Tibial artery (tissue), 4 donors: ENCODE results near the gene PLPP2.

Experiments used
- DNase-seq, 2 donors: peaks; one replicate each; pipeline ENCODE4 v3.0.0-alpha.2; 2019
- H3K27ac ChIP-seq, 2 donors: fragments of 200-600 bp; sonication (generic) in 1 of 2; 1 replicate in 1 of 2; 2 replicates in 1 of 2; pipeline ENCODE4 v1.5.1; 2018 to 2019; ENCODE audit warnings: mild to moderate bottlenecking in 1 of 2
- H3K27me3 ChIP-seq, 2 donors: fragments of 200-600 bp; sonication (generic) in 1 of 2; one replicate each; pipeline versions ENCODE4 v1.5.1 to v1.6.0; 2016 to 2019
- H3K36me3 ChIP-seq, 3 donors: fragments of 200-600 bp; sonication (generic) in 2 of 3; one replicate each; pipeline ENCODE4 v1.5.1; 2016 to 2019; ENCODE audit warnings: mild to moderate bottlenecking in 2 of 3
- H3K4me1 ChIP-seq, 4 donors: fragments of 200-600 bp; sonication (generic) in 2 of 4; 1 replicate in 3 of 4; 2 replicates in 1 of 4; pipeline ENCODE4 v1.5.1; 2016 to 2019
- H3K4me3 ChIP-seq, 2 donors: fragments of 200-600 bp; sonication (generic) in 1 of 2; 1 replicate in 1 of 2; 2 replicates in 1 of 2; pipeline ENCODE4 v1.5.1; 2018 to 2019; ENCODE audit warnings: mild to moderate bottlenecking in 2 of 2
- H3K9me3 ChIP-seq, 3 donors: fragments of 200-600 bp; sonication (generic) in 1 of 3; one replicate each; pipeline ENCODE4 v1.5.1; 2016 to 2019
- CTCF ChIP-seq, 2 experiments: fragments of 200-600 bp in 1 of 2; fragments of 450-650 bp in 1 of 2; IDR thresholded peaks; one replicate each; pipeline ENCODE4 v1.5.1; 2017 to 2019; ENCODE audit warnings: antibody characterized with exemption in 2 of 2, mild to moderate bottlenecking in 1 of 2, moderate library complexity in 1 of 2
- intact Hi-C: fragments of 100-400 bp; cut with DNase I; formaldehyde crosslinking; loops from one replicate; pipeline ENCODE4 v1.15.0; 2023; ENCODE audit warnings: low total_unique reads

The PLPP2 gene

GRCh38 chr19:335486-336066 lies 44.4 kb upstream of the PLPP2 start:
- H3K36me3 ChIP-seq = peaks cover 21 to 38% (median 22%) of the 10 kb centered on the region in 3 donors
- H3K9me3 ChIP-seq = no peaks in the 10 kb centered on the region
- H3K4me1 ChIP-seq = peaks cover 0 to 3% (median 0%) of the 10 kb centered on the region in 4 donors
- intact Hi-C loops = no loop called here
- DNase-seq = no peak
- no peaks in the 10 kb centered on the region for H3K27me3 ChIP-seq
- H3K27ac ChIP-seq = no peak overlapping the region
- TF ChIP-seq CTCF (IDR thresholded peaks at IDR 0.05) = no peak
- no peak overlapping the region for H3K4me3 ChIP-seq

- intact Hi-C loops = no loop called here
- no peak for TF ChIP-seq CTCF (IDR thresholded peaks at IDR 0.05)
- H3K4me1 ChIP-seq = peaks cover 0 to 3% (median 0%) of the 10 kb centered on the region in 4 donors
- H3K27ac ChIP-seq = no peak overlapping the region
- H3K27me3 ChIP-seq = no peaks in the 10 kb centered on the region
- H3K36me3 ChIP-seq = peaks cover 26 to 39% (median 27%) of the 10 kb centered on the region in 3 donors
- H3K4me3 ChIP-seq = no peak overlapping the region
- H3K9me3 ChIP-seq = no peaks in the 10 kb centered on the region
- DNase-seq = no peak
These were observed 43.9 kb upstream of the PLPP2 start for GRCh38 chr19:335072-335471.

GRCh38 chr19:334296-335071 lies 43.3 kb upstream of the PLPP2 start:
- Histone ChIP-seq H3K27me3 (no peaks in the 10 kb centered on the region), H3K4me1 (peaks cover 0 to 3% (median 0%) of the 10 kb centered on the region in 4 donors), H3K27ac (no peak overlapping the region), H3K4me3 (no peak overlapping the region), H3K9me3 (no peaks in the 10 kb centered on the region), H3K36me3 (peaks cover 32 to 45% (median 33%) of the 10 kb centered on the region in 3 donors)
- TF ChIP-seq CTCF (IDR thresholded peaks at IDR 0.05) = no peak
- no peak for DNase-seq
- intact Hi-C loops = no loop called here

- Histone ChIP-seq H3K9me3 (peaks cover 0 to 9% (median 0%) of the 10 kb centered on the region in 3 donors), H3K4me3 (no peak overlapping the region), H3K36me3 (peaks cover 71 to 79% (median 72%) of the 10 kb centered on the region in 3 donors), H3K4me1 (no peaks in the 10 kb centered on the region), H3K27me3 (no peaks in the 10 kb centered on the region), H3K27ac (no peak overlapping the region)
- TF ChIP-seq CTCF (IDR thresholded peaks at IDR 0.05) = no peak
- intact Hi-C loops = no loop called here
- no peak for DNase-seq
These were observed 39.3 kb upstream of the PLPP2 start for GRCh38 chr19:330503-330902.

GRCh38 chr19:329876-330275 lies 38.7 kb upstream of the PLPP2 start:
- DNase-seq = no peak
- Histone ChIP-seq H3K36me3 (peaks cover 72 to 79% (median 78%) of the 10 kb centered on the region in 3 donors), H3K27ac (no peak overlapping the region), H3K4me3 (no peak overlapping the region), H3K9me3 (peaks cover 0 to 9% (median 0%) of the 10 kb centered on the region in 3 donors), H3K27me3 (no peaks in the 10 kb centered on the region), H3K4me1 (no peaks in the 10 kb centered on the region)
- intact Hi-C loops = no loop called here
- no peak for TF ChIP-seq CTCF (IDR thresholded peaks at IDR 0.05)
